GM21723 (cell line): ENCODE measurements around the gene MED12L.
A peak's percentile ranks its signal among the peaks of the same experiment; 100 is the strongest.

ENCODE experiments used
- ATAC-seq: cut with Tn5 transposase; IDR thresholded peaks from one replicate; pipeline ENCODE4 v1.9.1; 2021; ENCODE audit warnings: mild to moderate bottlenecking, moderate library complexity; ENCODE audit not compliant: unreplicated experiment

MED12L gene

GRCh38 chr3:151133175-151133574 lies 47.7 kb downstream of the MED12L start:
- ATAC-seq, result no peak

- ATAC-seq, result no peak
Observed at GRCh38 chr3:151133917-151134450, 48.5 kb downstream of the MED12L start.

GRCh38 chr3:151135541-151136337 lies 50.3 kb downstream of the MED12L start:
- ATAC-seq, result no peak

GRCh38 chr3:151142929-151143328 lies 57.5 kb downstream of the MED12L start:
- ATAC-seq, result no peak

- ATAC-seq, result no peak
Observed at GRCh38 chr3:151144016-151144415, 58.6 kb downstream of the MED12L start.

GRCh38 chr3:151144760-151145159 lies 59.3 kb downstream of the MED12L start:
- ATAC-seq, result no peak

- ATAC-seq, result no peak
Observed at GRCh38 chr3:151145713-151146070, 60.2 kb downstream of the MED12L start.

GRCh38 chr3:151146071-151146730 lies 60.7 kb downstream of the MED12L start:
- ATAC-seq, result peak; percentile 92

GRCh38 chr3:151146731-151147091 lies 61.2 kb downstream of the MED12L start:
- no peak for ATAC-seq

GRCh38 chr3:151147299-151147698 lies 61.8 kb downstream of the MED12L start:
- ATAC-seq, result no peak

- no peak for ATAC-seq
Observed at GRCh38 chr3:151152455-151153079, 67.1 kb downstream of the MED12L start.

- no peak for ATAC-seq
Observed at GRCh38 chr3:151154566-151154965, 69.1 kb downstream of the MED12L start.

GRCh38 chr3:151155409-151156128 lies 70.1 kb downstream of the MED12L start:
- no peak for ATAC-seq

- ATAC-seq, result peak; percentile 65
Observed at GRCh38 chr3:151156618-151157216, 71.3 kb downstream of the MED12L start.

GRCh38 chr3:151159806-151160205 lies 74.3 kb downstream of the MED12L start:
- ATAC-seq, result no peak

- ATAC-seq, result no peak
Observed at GRCh38 chr3:151165226-151165625, 79.8 kb downstream of the MED12L start.

GRCh38 chr3:151166161-151166560 lies 80.7 kb downstream of the MED12L start:
- no peak for ATAC-seq

- peak; percentile 59 for ATAC-seq
Observed at GRCh38 chr3:151168269-151169094, 83.0 kb downstream of the MED12L start.

GRCh38 chr3:151169262-151169947 lies 83.9 kb downstream of the MED12L start:
- ATAC-seq, result peak; percentile 46
